Motor neuron (in vitro differentiated cells): ENCODE data around the gene MANF. TPM values are rescaled to one million over a fixed set of nuclear protein-coding genes. Genes with fewer than 3 reads are reported as not detected.
A peak's percentile ranks its signal among the peaks of the same experiment; 100 is the strongest.
"Not testable (repeated sequence)": the region's sequence is repeated elsewhere in the genome, so short reads cannot be mapped to it uniquely, and the experiment has no call there.

Experiments used
- ATAC-seq, 8 experiments: fragments of 200-7000 bp; cut with Tn5 transposase; replicated peaks in 6 of 8; 2 replicates each; pipeline ENCODE4 v1.8.0; 2021; ENCODE audit warnings: mild to moderate bottlenecking in 8 of 8, moderate library complexity in 8 of 8
- H3K27ac ChIP-seq, 2 donors: fragments of 250-450 bp; sonication (Bioruptor Pico); 2 replicates each; pipeline ENCODE4 v1.9.0; 2021; ENCODE audit warnings: antibody characterized with exemption in 2 of 2, mild to moderate bottlenecking in 2 of 2, moderate library complexity in 1 of 2
- H3K4me1 ChIP-seq, 2 donors: fragments of 250-450 bp; sonication (Bioruptor Pico); replicated peaks in 1 of 2; 2 replicates each; pipeline ENCODE4 v1.6.1; 2021; ENCODE audit warnings: antibody characterized with exemption in 2 of 2, mild to moderate bottlenecking in 2 of 2, moderate library complexity in 1 of 2
- H3K4me3 ChIP-seq, 5 donors: fragments of 250-450 bp; sonication (Bioruptor Pico); 2 replicates each; pipeline ENCODE4 v1.9.0; 2021; ENCODE audit warnings: antibody characterized with exemption in 5 of 5, mild to moderate bottlenecking in 5 of 5, moderate library complexity in 4 of 5
- WGBS, 10 experiments: fragments of 450-650 bp; shearing (Covaris generic); methylation state at CpG; one replicate each; pipeline ENCODE4 v1.0.0; 2022; 5-methylcytosine and 5-hydroxymethylcytosine counted together
- in situ Hi-C, 9 experiments: fragments of 400-800 bp; cut with MboI; loops; one replicate each; pipeline ENCODE4 v1.15.0; 2021; ENCODE audit warnings: low sequenced_read_pairs in 9 of 9, low pct_unique_long_range_greater_than_20kb in 2 of 9; ENCODE audit not compliant: unreplicated experiment in 9 of 9
- total RNA-seq, 8 experiments: library from RNA; unstranded; fragments of 300-600 nt; gene quantifications; 2 replicates each; pipeline versions ENCODE4 v1.2.3 to v1.2.4, GENCODE V29; 2022

The MANF gene
- total RNA-seq, 8 experiments from 2014 or later, result 59.2 to 121 (median 99.0) TPM

GRCh38 chr3:51385621-51386091 is 565 bp downstream of the MANF start:
- Histone ChIP-seq H3K4me3 (peak overlapping the region; percentile 67 to 87 (median 81)), H3K4me1 (peaks cover 19 to 24% of the 10 kb centered on the region in 2 donors), H3K27ac (peak overlapping the region; percentile 46 to 71)
- in situ Hi-C loops, result loop anchor here in 3 of 9 experiments (25.0 kb wide), 1 partner anchor 773 kb away; the partner anchor contains the start of genes CISH (in 3 of the 3) and MAPKAPK3 (in 3 of the 3)
- WGBS, 10 experiments, result 0 to 44% (median 15%) methylated on average over 1 to 9 of the region's 18 CpGs; no CpG with 5 or more reads in 2 of the 10 experiments
- peak in 1 of 8 experiments; percentile 0 for ATAC-seq

GRCh38 chr3:51386159-51386851 is 1.2 kb downstream of the MANF start:
- peaks cover 20 to 25% of the 10 kb centered on the region in 2 donors for H3K4me1 ChIP-seq
- ATAC-seq, result no peak
- 0 to 100% (median 59%) methylated on average over 1 to 8 of the region's 8 CpGs; no CpG with 5 or more reads in 2 of the 10 experiments for WGBS, 10 experiments
- H3K4me3 ChIP-seq, result peak overlapping the region; percentile 67 to 87 (median 81)
- in situ Hi-C loops, result loop anchor here in 3 of 9 experiments (25.0 kb wide), 1 partner anchor 774 kb away; the partner anchor contains the start of genes CISH (in 3 of the 3) and MAPKAPK3 (in 3 of the 3)
- no peak overlapping the region for H3K27ac ChIP-seq

GRCh38 chr3:51386852-51387229 is 1.8 kb downstream of the MANF start:
- in situ Hi-C loops, result loop anchor here in 3 of 9 experiments (25.0 kb wide), 1 partner anchor 775 kb away; the partner anchor contains the start of genes CISH (in 3 of the 3) and MAPKAPK3 (in 3 of the 3)
- H3K27ac ChIP-seq, result no peak overlapping the region
- H3K4me3 ChIP-seq, result peak overlapping the region in 1 of 5 donors; percentile 67
- no peak for ATAC-seq
- H3K4me1 ChIP-seq, result peaks cover 20 to 25% of the 10 kb centered on the region in 2 donors
- 50 to 100% (median 100%) methylated on average over 1 to 4 of the region's 5 CpGs; no CpG with 5 or more reads in 5 of the 10 experiments for whole genome bisulfite sequencing, 10 experiments

GRCh38 chr3:51387281-51387680 is 2.2 kb downstream of the MANF start:
- peaks cover 23 to 30% of the 10 kb centered on the region in 2 donors for H3K4me1 ChIP-seq
- not testable (repeated sequence) for ATAC-seq, H3K27ac ChIP-seq, H3K4me3 ChIP-seq
- WGBS, 10 experiments, result 17 to 100% (median 93%) methylated on average over 1 to 5 of the region's 6 CpGs; no CpG with 5 or more reads in 4 of the 10 experiments
- in situ Hi-C loops, result loop anchor here in 3 of 9 experiments (25.0 kb wide), 1 partner anchor 775 kb away; the partner anchor contains the start of genes CISH (in 3 of the 3) and MAPKAPK3 (in 3 of the 3)

GRCh38 chr3:51388286-51389029 is 3.4 kb downstream of the MANF start:
- Histone ChIP-seq H3K4me1 (peaks cover 29 to 35% of the 10 kb centered on the region in 2 donors), H3K27ac (no peak overlapping the region), H3K4me3 (no peak overlapping the region)
- ATAC-seq, result no peak
- in situ Hi-C loops, result loop anchor here in 3 of 9 experiments (25.0 kb wide), 1 partner anchor 776 kb away; the partner anchor contains the start of genes CISH (in 3 of the 3) and MAPKAPK3 (in 3 of the 3)
- 52 to 97% (median 82%) methylated on average over 2 to 4 of the region's 6 CpGs; no CpG with 5 or more reads in 1 of the 10 experiments for WGBS, 10 experiments

GRCh38 chr3:51389423-51390183 is 4.5 kb downstream of the MANF start:
- in situ Hi-C loops, result loop anchor here in 3 of 9 experiments (25.0 kb wide), 1 partner anchor 777 kb away; the partner anchor contains the start of genes CISH (in 3 of the 3) and MAPKAPK3 (in 3 of the 3)
- ATAC-seq, result peak in 1 of 8 experiments; percentile 3
- Histone ChIP-seq H3K4me3 (no peak overlapping the region), H3K27ac (no peak overlapping the region), H3K4me1 (peaks cover 35 to 43% of the 10 kb centered on the region in 2 donors)
- WGBS, 10 experiments, result 86 to 100% (median 92%) methylated on average over 2 to 3 of the region's 6 CpGs; no CpG with 5 or more reads in 7 of the 10 experiments

- H3K4me3 ChIP-seq, result peak overlapping the region; percentile 68 to 91 (median 81)
- peak in 2 of 8 experiments; percentile 3 to 23 for ATAC-seq
- in situ Hi-C loops, result loop anchor here in 3 of 9 experiments (25.0 kb wide), 1 partner anchor 778 kb away; the partner anchor contains the start of genes CISH (in 3 of the 3) and MAPKAPK3 (in 3 of the 3)
- peaks cover 36 to 52% of the 10 kb centered on the region in 2 donors for H3K4me1 ChIP-seq
- peak overlapping the region; percentile 66 to 98 for H3K27ac ChIP-seq
- 0 to 100% (median 78%) methylated on average over 1 to 13 of the region's 29 CpGs; no CpG with 5 or more reads in 2 of the 10 experiments for WGBS, 10 experiments
Observed at GRCh38 chr3:51390246-51391074, 5.4 kb downstream of the MANF start.

GRCh38 chr3:51391075-51391565 is 6.0 kb downstream of the MANF start, which contains the start of gene RBM15B:
TSS of gene RBM15B (plus strand) at chr3:51391285. CDS start at chr3:51391400, 115 bp downstream.
- peak; percentile 81 to 97 (median 94) for ATAC-seq
- peak within 1 kb of the TSS; percentile 95 to 98 for H3K27ac ChIP-seq
- peaks cover 33 to 49% of the 10 kb centered on the region in 2 donors for H3K4me1 ChIP-seq
- H3K4me3 ChIP-seq, result peak within 1 kb of the TSS; percentile 68 to 91 (median 81)
- WGBS, 10 experiments, result no CpG with 5 or more reads among the region's 83 CpGs
- in situ Hi-C loops, result loop anchor here in 3 of 9 experiments (25.0 kb wide), 1 partner anchor 779 kb away; the partner anchor contains the start of genes CISH (in 3 of the 3) and MAPKAPK3 (in 3 of the 3)

- ATAC-seq, result peak in 4 of 8 experiments; percentile 0 to 12 (median 6)
- 0 to 90% (median 0%) methylated on average over 1 to 14 of the region's 115 CpGs; no CpG with 5 or more reads in 5 of the 10 experiments for WGBS, 10 experiments
- peak overlapping the region; percentile 68 to 91 (median 81) for H3K4me3 ChIP-seq
- H3K27ac ChIP-seq, result peak overlapping the region; percentile 95 to 98
- H3K4me1 ChIP-seq, result peaks cover 31 to 42% of the 10 kb centered on the region in 2 donors
- in situ Hi-C loops, result loop anchor here in 3 of 9 experiments (25.0 kb wide), 1 partner anchor 779 kb away; the partner anchor contains the start of genes CISH (in 3 of the 3) and MAPKAPK3 (in 3 of the 3)
Observed at GRCh38 chr3:51391566-51392354, 6.7 kb downstream of the MANF start.
